ENCODE data around the gene GNPTAB.

The GNPTAB gene

DNA sequence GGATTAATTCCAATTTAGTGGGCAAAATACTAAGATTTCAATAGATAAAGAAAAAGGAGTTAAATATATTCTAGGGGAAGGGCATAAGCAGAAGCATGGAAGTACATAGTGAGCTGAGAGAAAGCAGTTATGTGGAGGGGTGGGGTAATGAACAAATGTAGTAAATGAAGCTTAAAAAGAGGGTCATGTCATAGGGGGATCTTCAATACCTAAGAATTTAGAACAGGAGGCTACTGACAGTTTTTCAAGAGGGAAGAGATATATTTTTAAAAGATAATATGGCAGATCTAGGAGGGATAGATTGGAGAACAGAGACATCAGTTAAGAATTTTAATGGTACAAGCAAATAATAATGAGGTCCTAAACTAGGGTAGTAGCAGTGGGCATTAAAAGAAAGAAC, 100.9 kb downstream of the GNPTAB start:
- DNase-seq = no peak

DNA sequence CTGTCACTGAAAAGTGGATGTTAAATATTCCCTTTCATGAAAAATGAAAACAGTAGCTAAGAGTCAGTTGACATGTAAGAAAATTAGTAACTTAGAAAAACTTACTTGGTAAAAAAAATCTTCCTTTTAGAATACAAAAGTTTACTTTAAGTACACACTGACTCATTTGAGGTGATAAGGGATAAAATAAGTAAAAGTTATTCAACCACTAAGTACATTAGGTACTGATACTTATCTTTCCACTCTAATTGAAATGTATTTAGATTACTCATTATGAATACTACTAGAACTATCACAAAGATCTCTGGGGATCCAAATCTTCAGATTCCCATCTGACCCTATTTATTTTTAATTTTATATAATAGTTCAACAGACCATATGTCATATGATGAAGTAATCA, 103.7 kb downstream of the GNPTAB start:
- DNase-seq = no peak

DNA sequence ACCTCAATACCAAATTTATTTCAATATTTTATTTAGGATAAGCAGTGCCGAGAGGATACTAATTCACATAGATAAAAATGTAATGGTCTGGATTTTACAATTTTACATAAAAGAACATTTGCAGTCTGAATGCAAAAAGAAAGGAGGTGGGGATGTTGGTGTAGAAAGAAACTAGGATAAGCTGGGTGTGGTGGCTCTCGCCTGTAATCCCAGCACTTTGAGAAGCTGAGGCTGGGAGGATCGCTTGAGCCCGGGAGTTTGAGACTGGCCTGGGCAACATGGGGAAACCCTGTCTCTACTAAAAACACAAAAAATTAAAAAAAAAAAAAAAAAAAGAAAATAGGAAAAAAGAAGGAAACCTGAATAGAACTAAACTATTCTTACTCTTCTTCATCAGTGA, 108.4 kb downstream of the GNPTAB start:
- DNase-seq = no peak

DNA sequence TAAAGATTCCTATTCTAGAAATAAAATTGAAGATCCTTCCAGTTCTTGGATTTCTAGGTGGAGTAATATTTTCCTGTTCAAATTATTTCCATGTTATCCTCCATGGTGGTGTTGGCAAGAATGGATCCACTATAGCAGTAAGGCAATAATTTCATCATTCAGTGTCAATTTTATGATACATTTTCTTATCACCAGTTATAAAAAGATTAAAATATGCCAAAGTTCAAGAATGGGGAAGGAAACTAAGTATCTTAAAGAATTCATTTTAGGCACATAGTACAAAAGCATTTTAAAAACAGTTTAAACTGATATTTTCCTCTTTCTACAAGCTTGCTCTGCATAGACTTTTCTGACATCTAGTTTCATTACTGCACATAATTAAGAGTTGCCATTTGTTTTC, 110.6 kb downstream of the GNPTAB start:
- no peak for DNase-seq

DNA sequence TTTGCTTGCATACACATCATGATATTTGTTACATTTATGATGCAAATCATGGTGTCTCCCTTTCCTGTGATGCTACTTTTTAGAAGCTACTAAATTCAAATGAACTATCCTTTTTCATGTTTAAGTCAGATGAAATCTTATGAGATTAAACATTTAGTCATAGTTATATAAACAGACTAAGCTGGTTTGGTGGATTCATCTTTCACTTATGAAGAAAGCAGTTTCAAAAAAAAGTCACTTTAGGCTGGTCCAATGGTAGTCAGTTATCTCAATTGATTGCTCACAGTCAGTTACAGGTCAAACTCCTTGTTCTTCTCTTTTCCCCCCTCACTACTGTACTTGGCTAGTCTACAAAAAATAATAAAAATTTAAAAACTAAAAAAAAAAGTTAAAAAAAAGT, 111.2 kb downstream of the GNPTAB start:
- DNase-seq = no peak

DNA sequence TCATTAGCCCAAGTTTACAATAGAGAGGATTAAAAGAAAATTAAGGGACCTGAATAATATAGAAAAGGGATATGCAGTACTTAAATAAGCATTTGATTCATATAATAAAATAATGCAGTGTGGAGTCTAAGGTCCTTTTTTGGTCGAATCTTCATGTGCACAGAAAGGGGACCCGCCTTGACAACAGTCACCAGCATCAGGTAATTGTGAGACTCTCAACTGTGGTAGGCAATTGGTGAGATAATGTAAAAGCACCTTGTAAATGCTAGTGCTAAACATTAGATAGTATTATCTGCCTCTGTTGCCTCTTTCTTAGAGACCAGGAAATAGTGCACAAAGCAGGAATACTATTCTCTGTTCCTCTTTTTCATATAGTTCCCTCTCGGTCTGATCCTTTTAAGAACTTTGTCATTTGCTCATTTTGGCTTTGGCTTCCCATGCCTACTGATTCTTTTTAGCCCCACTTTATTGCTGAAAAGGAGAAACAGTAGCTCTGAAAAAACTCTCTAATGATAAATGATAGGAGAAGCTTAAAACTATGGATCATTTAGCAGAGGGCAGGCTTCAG, 115.8 kb downstream of the GNPTAB start:
- no peak for DNase-seq

DNA sequence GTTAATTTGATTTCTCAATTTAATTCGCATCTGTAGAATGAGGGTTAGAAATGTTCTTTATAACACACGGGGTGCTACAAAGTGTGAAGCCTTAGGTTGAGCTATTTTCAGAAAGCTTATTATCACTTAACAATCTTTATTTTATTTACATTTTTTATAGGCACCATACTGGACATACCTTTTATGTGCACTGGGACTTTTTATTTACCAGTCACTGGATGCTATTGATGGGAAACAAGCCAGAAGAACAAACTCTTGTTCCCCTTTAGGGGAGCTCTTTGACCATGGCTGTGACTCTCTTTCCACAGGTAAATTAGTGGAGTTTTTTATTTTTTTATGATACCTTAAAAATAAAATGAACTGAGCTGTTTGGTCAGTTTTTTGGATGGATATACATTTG, 116.8 kb downstream of the GNPTAB start:
- no peak for DNase-seq

DNA sequence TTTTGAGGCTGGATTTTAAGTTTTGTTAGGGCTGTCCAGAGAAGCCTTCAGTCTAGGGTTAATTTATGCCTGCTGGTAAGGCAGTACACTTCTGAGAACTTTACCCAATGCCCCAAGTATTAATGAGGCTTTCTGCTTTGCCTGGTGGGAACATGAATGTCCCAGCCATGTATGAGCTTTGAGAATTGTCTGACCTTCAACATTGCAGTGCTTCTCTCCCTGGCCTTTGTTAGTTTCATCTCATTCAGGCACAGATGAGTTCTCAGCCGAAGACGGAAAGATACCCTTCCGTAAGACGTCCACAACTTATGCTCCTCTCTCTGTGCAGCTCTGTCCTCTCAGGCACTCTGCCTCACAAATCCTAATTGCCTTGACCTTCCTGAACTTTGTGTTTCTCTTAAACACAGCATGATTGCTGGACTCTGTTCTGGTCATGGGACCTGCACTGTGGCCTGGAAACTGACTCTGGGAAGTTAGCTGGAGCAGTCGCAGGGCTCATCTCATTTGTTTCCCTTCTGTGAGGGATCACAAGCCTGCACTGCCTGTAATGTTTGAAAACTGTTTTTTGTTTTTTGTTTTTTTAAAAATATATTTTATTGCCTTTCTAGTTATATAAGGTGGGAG, 117.6 kb downstream of the GNPTAB start:
- DNase-seq = no peak

DNA sequence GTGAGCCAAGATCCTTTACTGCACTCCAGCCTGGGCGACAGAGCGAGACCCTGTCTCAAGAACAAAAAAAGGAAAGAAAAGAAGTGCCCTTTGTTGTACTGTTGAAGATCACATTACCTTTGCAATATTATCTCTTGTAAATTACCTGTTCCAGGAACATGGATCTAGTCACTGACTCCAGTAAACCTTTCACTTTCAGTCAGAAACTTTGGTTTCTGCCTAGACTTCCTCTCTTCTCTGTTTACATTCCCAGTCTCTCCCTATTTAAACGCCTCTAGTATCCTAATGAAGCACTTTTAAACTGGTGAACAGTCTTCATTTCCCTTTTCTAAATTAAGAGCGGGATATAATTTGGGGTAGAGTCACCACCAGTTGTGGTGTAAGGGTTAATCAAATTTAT, 120.5 kb downstream of the GNPTAB start:
- DNase-seq = no peak

DNA sequence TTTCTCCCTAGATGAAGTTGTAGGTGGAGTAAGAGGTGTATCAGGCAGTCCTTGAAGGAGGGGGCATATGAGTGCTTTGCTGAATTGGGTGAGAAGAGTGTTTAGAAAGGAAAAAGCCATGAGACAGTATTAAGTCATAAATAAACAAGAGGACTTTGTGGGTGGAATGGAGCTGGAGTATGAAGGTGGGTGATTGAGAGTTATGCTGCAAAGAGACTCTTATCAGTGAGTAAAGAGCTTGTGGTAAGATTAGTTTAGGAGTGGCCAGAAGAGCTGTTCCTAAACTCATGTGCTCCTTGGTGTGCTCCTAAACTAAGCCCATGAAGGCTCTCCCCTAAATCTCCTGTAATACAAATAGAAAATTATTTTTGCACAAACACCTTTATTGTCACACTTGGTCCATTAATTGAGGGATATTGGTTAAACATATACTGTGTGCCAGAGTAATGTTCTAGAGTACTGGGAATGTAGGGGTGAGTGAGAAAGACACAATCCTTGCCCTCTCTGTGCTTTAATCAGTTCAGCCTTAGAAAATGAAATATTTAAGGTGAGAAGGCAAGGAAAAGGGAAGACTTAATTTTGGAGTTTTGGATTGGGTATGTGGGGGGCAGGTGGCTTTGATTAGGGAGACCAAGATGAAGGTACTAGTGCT, 123.5 kb downstream of the GNPTAB start:
- DNase-seq = no peak

DNA sequence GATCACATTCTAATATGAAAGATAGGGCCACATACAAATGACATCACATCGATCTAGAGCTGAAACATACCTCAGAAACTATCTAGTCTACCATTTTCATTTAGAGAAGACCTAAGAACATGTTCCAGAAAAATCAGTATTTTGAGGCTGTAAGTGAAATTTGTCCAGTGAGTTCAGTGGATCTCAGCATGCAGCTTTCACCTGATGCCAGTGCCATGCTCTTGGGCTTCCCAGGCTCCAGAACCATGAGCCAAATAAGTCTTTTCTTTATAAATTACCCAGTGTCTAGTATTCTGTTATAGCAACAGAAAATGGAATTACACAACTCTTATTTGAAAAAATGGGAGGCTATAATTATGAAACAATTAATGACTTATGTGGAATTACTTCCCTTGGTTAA, 124.4 kb downstream of the GNPTAB start:
- DNase-seq = no peak

DNA sequence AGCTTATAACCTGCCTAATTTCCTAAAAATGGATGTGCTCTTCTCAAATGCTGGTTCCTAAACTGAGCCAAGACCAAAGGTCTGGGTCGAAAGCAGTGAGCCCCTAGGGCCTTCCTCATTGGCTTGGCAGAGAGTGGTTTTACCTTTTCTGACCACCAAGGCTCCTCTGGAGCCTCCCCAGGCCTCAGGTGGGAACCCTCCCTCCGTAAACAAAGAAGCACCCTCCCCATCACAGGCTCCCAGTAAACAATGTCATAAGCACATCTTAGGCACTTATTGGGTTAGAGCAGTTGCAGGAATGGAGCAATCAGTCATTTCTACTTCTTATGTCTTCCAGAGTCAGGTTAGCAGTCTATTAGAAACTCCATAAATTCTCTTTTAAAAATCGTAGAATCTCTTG, 127.3 kb downstream of the GNPTAB start:
- DNase-seq = no peak

DNA sequence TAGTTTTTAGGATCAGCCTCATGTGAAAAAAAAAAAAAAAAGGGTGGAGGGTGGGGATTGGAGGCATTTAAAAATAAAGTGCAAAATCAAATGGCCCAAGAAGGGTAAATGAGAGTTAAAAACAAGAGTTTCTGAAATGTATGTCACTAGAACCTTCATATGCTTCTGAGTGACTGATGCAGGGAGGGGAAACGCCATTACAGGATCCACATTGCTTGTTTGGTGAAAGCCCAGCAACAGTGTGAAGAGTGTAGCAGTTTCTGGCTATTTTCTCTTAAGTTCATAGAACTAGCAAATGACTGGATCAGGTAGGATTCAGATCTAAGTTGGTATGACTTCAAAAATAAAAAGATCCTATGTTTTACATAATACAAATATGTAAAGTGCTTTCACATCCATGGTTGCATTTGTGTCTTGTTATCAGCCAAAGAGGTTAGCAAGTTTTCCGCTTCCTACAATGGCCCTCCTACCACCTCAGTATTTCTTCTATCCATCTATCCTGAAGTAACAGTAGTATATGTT, 130.4 kb downstream of the GNPTAB start:
- DNase-seq = no peak

DNA sequence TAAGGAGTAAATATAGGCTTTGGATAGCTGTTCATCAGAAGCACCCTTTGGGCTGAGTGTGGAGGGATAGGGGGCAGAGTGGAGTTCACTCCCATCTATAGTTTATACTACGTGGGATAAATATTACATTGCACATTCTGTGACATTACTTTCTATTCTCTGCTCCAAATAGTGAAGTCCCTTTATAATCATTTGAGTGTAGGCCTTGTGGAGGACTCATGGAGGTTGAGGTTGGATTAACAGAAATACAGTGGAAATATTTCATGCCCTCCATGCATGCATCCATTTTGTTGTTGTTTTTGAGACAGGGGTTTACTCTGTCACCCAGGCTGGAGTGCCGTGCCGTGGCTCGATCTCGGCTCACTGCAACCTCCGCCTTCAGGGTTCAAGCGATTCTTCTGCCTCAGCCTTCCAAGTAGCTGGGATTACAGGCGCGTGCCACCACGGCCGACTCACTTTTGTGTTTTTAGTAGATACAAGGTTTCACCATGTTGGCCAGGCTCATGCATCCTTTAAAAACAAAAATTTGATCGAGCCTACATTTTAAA, 131.9 kb downstream of the GNPTAB start:
- no peak for DNase-seq

DNA sequence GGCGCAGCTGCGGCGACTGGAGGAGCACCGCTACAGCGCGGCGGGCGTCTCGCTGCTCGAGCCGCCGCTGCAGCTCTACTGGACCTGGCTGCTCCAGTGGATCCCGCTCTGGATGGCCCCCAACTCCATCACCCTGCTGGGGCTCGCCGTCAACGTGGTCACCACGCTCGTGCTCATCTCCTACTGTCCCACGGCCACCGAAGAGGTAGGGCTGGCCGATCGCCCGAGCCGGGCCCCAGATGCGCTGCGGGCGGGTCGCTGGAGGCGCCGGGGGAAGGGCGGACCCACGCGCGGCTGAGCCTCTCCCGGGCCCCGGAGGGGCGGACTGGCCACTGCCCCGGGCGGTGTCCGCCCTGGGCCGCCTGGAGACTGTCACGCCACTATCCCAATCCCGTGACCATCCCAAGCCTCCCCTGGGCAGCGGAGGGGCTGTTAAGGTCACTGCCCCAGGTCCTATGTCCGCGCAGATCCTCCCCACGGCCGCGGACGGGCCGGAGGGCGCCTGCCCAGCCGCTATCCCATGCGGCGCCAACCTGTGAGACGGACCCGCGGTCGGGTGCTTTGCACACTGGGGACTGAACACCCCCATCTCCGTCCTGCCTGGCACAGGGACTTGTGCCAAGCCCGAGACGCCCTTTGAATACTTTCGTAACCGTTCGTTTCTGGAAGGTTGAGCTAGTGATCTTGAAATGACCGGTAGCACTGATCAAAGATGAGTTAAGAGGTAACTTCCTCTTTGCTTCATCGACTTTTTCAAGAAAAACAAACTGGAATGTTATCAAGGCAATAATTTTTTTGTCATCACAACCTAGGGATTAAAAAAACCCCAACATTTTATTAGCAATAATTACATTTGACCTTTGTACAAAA, 132.6 kb downstream of the GNPTAB start:
- DNase-seq = peak; percentile 12

DNA sequence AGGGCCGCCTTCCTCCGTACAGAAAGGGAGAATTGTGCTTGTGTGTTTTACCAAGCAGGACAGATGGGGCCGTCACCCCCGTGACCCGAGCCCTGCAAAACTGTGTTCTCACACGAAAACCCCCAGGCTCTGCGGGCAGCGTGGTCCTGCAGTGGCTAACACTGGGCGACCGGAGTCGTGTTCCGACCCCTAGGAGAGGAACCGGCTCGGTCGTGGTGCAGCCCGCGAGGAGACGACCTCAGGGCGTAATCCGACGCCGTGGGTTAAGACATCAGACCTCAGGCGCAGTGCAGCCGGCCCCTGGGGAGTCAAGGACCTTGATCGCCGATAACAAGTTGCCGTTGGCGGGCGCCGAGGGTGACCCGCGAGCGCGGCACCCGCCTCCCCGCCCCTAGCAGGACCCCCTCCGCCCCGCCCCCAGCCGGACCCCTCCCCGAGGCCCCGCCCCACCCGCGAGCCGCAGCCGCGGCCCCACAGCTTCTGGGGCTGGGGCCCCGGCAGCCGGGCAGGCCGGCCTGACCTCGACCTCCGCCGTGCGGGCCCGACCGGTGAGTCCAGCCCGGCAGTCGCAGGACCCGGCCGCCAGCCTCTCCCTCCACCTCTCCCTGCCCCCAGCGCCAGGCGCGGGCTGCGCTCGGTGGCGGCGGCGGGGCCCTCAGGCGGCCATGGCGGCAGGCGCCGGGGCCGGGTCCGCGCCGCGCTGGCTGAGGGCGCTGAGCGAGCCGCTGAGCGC, 133.4 kb downstream of the GNPTAB start, which contains the start of gene CHPT1:
TSS of gene CHPT1 (plus strand) at position 444 of the 733 bp plus-strand sequence. CDS start at position 666, 222 bp downstream.
- DNase-seq = peak; percentile 52

DNA sequence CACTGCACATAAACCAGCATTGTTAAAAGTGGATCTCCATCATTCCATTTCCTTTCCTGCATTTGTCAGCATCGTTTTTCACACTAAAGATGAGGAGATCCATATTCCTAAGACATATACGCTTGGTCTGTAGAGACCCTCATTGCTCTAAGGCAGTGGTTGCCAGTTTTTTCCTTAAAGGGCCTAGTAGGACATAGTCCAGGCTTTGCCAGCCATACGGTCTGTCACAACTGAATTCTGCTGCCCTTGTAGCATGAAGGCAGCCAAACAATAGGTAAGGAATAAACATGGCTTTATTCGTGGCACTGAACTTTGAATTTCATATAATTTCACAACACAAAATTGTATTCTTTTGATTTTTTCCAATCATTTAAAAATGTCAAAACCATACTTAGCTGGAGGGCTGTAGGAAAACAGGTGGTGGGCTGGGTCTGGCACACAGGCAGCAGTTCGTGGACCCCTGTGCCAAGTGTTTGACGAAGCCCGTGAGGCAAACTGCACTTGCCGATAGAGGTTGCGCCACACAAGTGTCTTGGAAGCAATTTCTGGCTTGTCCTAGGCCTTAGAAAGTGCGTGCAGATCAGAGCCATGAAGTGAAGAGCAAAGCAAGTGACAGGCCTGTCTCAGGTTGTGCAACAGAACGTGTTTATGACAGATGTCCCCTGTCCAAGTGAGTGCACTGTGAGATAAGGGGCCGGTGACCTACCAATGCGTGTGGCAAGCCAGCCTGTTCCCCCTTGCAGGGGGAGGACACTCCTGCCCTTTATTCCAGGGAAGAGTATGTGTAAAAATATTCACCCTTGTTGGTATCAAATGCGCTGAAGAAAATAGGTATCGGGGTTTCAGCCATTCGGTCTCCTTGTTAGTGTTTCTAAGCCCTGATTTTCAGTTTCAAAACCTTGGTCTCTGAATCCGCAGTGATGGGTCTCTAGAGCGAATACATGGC, 134.2 kb downstream of the GNPTAB start:
- no peak for DNase-seq

DNA sequence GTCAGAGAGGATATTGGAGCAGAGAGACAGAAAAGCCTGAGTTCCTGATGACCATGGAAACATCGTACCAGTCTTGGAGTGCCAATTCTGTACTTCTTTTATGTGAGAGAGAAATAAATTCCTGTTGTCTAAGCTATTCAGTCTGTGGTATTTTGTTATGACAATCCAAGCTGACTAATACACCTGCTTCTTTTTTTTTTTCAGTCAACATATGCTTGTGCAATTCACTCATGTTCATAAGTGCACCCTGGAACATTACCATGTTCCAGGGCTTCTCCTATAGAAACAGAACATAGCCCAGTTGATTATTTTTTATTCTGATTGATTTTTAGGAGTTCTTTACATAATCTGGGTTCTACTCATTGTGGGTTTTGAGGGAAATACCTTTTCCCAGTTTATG, 135.1 kb downstream of the GNPTAB start:
- no peak for DNase-seq

All from stimulated activated CD4-positive, alpha-beta T cell treated with anti-CD3 and anti-CD28 coated beads, Interleukin-4, amount 100 ng/mL, for 24 hours (primary cell).